Calu3 (cell line): ENCODE data around the gene STN1. TPM values are rescaled to one million over a fixed set of nuclear protein-coding genes. Genes with fewer than 3 reads are reported as not detected.

Experiments
- BruUV-seq: library from RNA; stranded (reverse); fragments of 400-500 nt; replicated peaks from 2 replicates; lab custom pipeline; 2021; lab: Mats Ljungman, UMichigan
- CTCF ChIA-PET: fragments of 300-600 bp; sonication (Branson Sonifier 250); formaldehyde crosslinking; loops from one replicate; lab custom pipeline; 2022; ENCODE audit warnings: antibody characterized with exemption; lab: Charles Lee
- DNase-seq: peaks from one replicate; pipeline ENCODE4 v3.0.0; 2022
- H3K27ac Mint-ChIP-seq: one replicate; pipeline ENCODE4 v1.8.0; 2022; ENCODE audit warnings: mixed read lengths; ENCODE audit not compliant: unreplicated experiment
- H3K27me3 Mint-ChIP-seq: one replicate; pipeline ENCODE4 v1.8.0; 2022; ENCODE audit warnings: mixed read lengths; ENCODE audit not compliant: unreplicated experiment
- H3K36me3 Mint-ChIP-seq: one replicate; pipeline ENCODE4 v1.8.0; 2022; ENCODE audit warnings: mild to moderate bottlenecking, moderate library complexity, mixed read lengths; ENCODE audit not compliant: insufficient read depth, unreplicated experiment
- H3K4me1 Mint-ChIP-seq: one replicate; pipeline ENCODE4 v1.8.0; 2022; ENCODE audit warnings: mild to moderate bottlenecking, low read depth, mixed read lengths; ENCODE audit not compliant: unreplicated experiment
- H3K4me3 Mint-ChIP-seq: one replicate; pipeline ENCODE4 v1.8.0; 2022; ENCODE audit warnings: mild to moderate bottlenecking, low read depth, moderate library complexity, mixed read lengths; ENCODE audit not compliant: unreplicated experiment
- H3K9me3 Mint-ChIP-seq: one replicate; pipeline ENCODE4 v1.8.0; 2022; ENCODE audit warnings: low read depth, mixed read lengths; ENCODE audit not compliant: unreplicated experiment
- intact Hi-C: fragments of 100-400 bp; cut with micrococcal nuclease; formaldehyde crosslinking; loops from one replicate; pipeline ENCODE4 v1.10.0; 2022; ENCODE audit not compliant: unreplicated experiment
- total RNA-seq: library from RNA; stranded (reverse); gene quantifications from 2 replicates; pipeline ENCODE4 v1.2.3, GENCODE V29; 2022
- TF ChIP-seq, protein P1 (sequence below): fragments of 200-600 bp; IDR thresholded peaks from one replicate; pipeline ENCODE4 v1.8.0; 2022; ENCODE audit warnings: antibody characterized with exemption; ENCODE audit not compliant: unreplicated experiment

STN1 gene
- total RNA-seq, 1 experiment from 2014 or later: 13.1 TPM

DNA sequence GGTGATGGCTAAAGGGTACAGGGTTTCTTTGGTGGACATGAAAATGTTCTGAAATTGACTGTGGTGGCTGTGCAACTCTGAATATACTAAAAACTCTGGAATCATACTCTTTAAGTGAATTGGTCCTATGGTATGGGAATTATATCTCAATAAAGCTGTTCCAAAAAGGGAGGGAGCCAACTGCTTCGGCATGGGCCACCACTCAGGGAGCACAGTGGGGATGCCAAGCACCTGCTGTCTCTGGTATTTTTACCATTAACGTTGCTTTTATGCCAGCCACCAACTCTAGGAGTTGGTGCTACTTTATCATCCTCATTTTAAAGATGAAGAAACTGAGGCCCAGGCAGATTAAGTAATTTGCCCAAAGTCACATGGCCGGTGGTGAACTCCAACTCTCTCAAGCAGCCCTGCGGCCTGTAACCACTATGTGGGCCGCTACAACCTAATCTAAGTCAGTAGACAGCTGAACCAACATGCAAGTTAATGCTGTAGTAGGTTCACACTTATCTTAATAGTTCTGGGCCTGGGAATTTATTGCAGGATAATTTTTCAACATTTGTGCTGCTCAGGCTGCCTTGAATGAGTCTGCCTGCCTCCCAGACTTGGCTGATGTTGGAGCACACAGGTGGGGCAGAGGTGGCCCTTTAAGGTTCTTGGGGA, 83.4 kb downstream of the STN1 start:
- CTCF ChIA-PET: no interaction called here
- no peaks in the 10 kb centered on the region for H3K9me3 Mint-ChIP-seq
- no peak overlapping the region for H3K27ac Mint-ChIP-seq
- no peak overlapping the region for H3K4me3 Mint-ChIP-seq
- H3K36me3 Mint-ChIP-seq: no peaks in the 10 kb centered on the region
- TF ChIP-seq, protein P1, sequence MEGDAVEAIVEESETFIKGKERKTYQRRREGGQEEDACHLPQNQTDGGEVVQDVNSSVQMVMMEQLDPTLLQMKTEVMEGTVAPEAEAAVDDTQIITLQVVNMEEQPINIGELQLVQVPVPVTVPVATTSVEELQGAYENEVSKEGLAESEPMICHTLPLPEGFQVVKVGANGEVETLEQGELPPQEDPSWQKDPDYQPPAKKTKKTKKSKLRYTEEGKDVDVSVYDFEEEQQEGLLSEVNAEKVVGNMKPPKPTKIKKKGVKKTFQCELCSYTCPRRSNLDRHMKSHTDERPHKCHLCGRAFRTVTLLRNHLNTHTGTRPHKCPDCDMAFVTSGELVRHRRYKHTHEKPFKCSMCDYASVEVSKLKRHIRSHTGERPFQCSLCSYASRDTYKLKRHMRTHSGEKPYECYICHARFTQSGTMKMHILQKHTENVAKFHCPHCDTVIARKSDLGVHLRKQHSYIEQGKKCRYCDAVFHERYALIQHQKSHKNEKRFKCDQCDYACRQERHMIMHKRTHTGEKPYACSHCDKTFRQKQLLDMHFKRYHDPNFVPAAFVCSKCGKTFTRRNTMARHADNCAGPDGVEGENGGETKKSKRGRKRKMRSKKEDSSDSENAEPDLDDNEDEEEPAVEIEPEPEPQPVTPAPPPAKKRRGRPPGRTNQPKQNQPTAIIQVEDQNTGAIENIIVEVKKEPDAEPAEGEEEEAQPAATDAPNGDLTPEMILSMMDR: no peak
- intact Hi-C loops: no loop called here
- no TSS peak for BruUV-seq
- DNase-seq: no peak
- peaks cover 25% of the 10 kb centered on the region for H3K27me3 Mint-ChIP-seq
- H3K4me1 Mint-ChIP-seq: no peaks in the 10 kb centered on the region

DNA sequence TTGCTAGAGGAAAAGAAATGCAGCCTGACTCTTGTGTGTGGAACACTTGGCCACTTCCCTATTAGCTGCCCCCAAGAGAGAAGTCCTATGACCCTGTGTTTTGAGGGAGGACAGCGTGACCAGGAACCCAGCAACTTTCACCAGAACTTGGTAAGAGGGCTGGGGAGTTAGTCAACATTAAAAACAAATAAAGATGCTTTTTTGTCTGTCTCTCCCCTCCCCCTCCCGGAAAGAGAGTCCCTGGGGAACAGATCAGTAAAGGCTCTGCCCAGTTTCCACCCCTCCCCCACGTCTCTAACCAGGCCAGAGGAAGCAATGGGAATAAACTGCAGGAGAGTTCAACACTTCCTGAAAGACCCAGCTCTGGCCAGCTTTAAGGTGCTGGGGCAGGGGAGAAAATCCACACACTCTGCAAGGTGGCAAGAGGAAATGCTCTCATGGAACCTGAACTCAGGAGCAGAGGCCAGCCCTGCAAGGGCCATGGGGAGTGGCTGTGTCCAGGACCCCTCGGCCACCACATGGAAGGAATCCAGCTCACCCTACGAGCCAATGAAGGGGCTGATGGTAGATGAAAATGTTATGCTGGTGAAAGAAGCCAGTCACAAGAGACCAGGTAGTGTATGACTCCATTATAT, 84.1 kb downstream of the STN1 start:
- Mint-ChIP-seq H3K27me3 (peaks cover 24% of the 10 kb centered on the region), H3K36me3 (no peaks in the 10 kb centered on the region), H3K4me1 (no peaks in the 10 kb centered on the region), H3K9me3 (no peaks in the 10 kb centered on the region), H3K27ac (no peak overlapping the region), H3K4me3 (no peak overlapping the region)
- intact Hi-C loops: no loop called here
- no TSS peak for BruUV-seq
- TF ChIP-seq, protein P1: no peak
- CTCF ChIA-PET: no interaction called here
- no peak for DNase-seq

DNA sequence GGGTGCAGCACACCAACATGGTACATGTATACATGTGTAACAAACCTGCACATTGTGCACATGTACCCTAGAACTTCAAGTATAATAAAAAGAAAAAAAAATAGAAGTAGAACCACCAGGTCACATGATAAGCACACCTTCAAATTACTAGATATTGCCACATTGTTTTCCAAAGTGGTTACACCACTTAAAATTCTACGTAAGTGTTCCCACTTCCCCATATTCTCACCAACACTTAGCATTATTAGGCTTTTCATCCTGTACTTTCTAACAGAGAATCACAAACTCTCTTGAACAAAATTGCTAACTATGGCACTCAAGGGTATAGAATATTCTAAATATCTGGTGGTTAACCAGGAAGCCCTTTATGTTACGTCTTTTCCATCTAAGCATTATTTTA, 85.2 kb downstream of the STN1 start:
- DNase-seq: no peak
- intact Hi-C loops: no loop called here
- Mint-ChIP-seq H3K27ac (no peak overlapping the region), H3K4me1 (peaks cover 5% of the 10 kb centered on the region), H3K36me3 (no peaks in the 10 kb centered on the region), H3K9me3 (no peaks in the 10 kb centered on the region), H3K27me3 (peaks cover 16% of the 10 kb centered on the region), H3K4me3 (no peak overlapping the region)
- no TSS peak for BruUV-seq
- CTCF ChIA-PET: interaction anchor here (0.6 kb wide), 1 partner anchor 207 kb away, joined by 3 read pairs; no protein-coding TSS in a partner anchor
- TF ChIP-seq, protein P1: no peak

Other genes with a start within 250 kb of the STN1 start
- gene SH3PXD2A, start 62.6 kb downstream of the STN1 start, total RNA-seq: 7.5 TPM in 2 replicates
- 25.6 and 31.2 TPM in 2 replicates for gene SLK, start 49.0 kb upstream of the STN1 start, total RNA-seq
- 0.73 and 1.0 TPM in 2 replicates for gene COL17A1, start 167.7 kb upstream of the STN1 start, total RNA-seq
- gene SFR1, start 204.0 kb upstream of the STN1 start, total RNA-seq: 10.2 and 11.6 TPM in 2 replicates